Astrocyte of the cerebellum (primary cell): Measurements from ENCODE around the gene ICAM1.

Experiments
- DNase-seq: peaks from one replicate; pipeline ENCODE4 v3.0.0-alpha.2; 2011; ENCODE audit warnings: low read depth
- H3K4me3 ChIP-seq: 2 replicates; pipeline ENCODE4 v1.5.1; 2011; ENCODE audit warnings: mild to moderate bottlenecking, low read depth, low read length, moderate library complexity
- in situ Hi-C: cut with HindIII; loops from 2 replicates; pipeline ENCODE4 v1.10.0; 2017; ENCODE audit warnings: low sequenced_read_pairs
- TF ChIP-seq, protein P1 (sequence below): IDR thresholded peaks from 2 replicates; pipeline ENCODE4 v1.5.1; 2012; ENCODE audit warnings: low read length, low read depth, moderate library complexity, mild to moderate bottlenecking; ENCODE audit errors: missing control alignments

The ICAM1 gene

DNA sequence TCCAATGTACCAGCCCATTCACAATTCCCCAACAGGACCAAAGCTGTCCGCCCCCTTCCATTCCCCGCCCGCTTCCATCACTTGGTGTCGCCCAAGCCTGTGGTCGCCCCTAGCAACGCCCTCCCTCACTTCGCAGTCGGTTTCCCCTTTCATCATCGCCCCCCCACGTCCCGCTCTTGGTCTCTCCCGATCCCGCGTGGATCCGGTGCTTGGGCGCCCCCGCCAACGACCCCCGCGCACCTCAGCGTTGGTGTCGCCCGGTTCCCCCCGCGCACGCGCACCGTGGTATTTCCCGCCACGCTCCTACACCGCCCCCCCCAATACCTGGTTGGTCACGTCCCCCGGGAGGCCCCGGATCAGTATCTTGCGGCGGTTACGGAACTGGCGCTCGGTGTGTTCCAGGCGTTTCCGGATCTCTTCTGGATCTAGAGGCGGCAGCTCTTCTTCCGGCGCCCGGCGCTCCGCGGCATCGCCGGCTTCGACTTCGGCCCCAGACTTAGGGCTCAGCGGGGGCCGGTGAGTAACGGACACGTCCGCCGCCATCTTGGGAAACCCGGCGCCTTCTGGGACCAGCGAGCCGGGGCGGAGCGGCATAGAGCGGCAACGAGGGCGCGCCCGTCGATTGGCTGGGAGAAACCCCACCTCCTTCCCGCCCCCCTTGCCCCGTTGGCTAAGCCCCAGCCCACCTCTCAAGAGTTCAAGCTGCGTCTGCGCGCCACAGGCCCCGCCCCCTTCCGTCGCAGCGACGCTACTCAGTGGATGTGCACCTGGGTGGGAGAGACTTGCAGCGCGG, 62.2 kb downstream of the ICAM1 start, which contains the start of gene RAVER1:
Gene RAVER1, minus strand, starts transcription at position 565 of the 793 bp plus-strand sequence. Its CDS starts 22 bp downstream, at position 543.
- in situ Hi-C loops, result no loop called here

GRCh38 chr19:10333758-10334587, 63.1 kb downstream of the ICAM1 start:
- no peak for DNase-seq
- TF ChIP-seq, protein P1, sequence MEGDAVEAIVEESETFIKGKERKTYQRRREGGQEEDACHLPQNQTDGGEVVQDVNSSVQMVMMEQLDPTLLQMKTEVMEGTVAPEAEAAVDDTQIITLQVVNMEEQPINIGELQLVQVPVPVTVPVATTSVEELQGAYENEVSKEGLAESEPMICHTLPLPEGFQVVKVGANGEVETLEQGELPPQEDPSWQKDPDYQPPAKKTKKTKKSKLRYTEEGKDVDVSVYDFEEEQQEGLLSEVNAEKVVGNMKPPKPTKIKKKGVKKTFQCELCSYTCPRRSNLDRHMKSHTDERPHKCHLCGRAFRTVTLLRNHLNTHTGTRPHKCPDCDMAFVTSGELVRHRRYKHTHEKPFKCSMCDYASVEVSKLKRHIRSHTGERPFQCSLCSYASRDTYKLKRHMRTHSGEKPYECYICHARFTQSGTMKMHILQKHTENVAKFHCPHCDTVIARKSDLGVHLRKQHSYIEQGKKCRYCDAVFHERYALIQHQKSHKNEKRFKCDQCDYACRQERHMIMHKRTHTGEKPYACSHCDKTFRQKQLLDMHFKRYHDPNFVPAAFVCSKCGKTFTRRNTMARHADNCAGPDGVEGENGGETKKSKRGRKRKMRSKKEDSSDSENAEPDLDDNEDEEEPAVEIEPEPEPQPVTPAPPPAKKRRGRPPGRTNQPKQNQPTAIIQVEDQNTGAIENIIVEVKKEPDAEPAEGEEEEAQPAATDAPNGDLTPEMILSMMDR, result no peak
- in situ Hi-C loops, result no loop called here
- peak overlapping the region; percentile 68 for H3K4me3 ChIP-seq

More for the DNA sequence above, 62.2 kb downstream of the ICAM1 start, which contains the start of gene RAVER1:
- TF ChIP-seq, protein P1, result no peak
- peak within 1 kb of the TSS; percentile 68 for H3K4me3 ChIP-seq
- DNase-seq, result peak; percentile 95

- TF ChIP-seq, protein P1, result no peak
- peak; percentile 82 for DNase-seq
- in situ Hi-C loops, result no loop called here
- peak overlapping the region; percentile 68 for H3K4me3 ChIP-seq
These were observed 63.9 kb downstream of the ICAM1 start for GRCh38 chr19:10334588-10335351.

DNA sequence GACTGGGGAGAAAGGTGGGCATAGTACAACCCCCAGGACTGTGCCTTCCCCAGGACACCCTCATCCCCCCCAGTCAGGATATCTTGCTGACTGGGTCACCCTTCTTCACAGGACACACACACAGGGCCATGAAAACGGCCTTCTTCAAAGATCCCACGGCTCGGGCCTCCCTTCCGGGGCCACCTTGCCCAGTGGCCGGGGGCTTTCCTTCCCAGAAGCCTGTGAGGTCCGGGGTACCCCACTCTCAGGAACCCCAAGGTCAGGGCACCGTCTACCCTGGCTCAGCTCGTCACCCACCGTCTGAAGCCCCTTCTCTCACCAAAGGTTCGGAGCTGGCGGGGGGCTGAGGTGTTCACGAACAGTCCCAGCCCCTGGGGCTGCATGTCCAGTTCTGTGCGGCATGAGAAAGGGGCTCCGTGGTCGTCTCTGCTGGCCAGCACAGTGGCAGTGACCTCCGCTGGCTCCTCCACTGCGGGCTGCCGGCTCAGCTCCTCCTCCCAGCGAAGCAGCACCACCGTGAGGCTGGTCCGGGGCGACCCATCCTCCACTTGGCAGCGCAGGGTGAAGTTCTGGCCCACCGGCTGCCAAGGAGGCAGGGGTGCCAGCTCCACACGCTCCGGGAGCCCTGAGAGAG, 64.5 kb downstream of the ICAM1 start:
- in situ Hi-C loops, result no loop called here
- DNase-seq, result no peak

More for the DNA sequence above, 64.5 kb downstream of the ICAM1 start:
- TF ChIP-seq, protein P1, result no peak
- peak overlapping the region; percentile 68 for H3K4me3 ChIP-seq
